A673 (cell line): ENCODE measurements around the gene HMGA1.

Source experiments
- EZH2 ChIP-seq: fragments of 200-600 bp; sonication (generic); IDR thresholded peaks from 2 replicates; pipeline ENCODE4 v1.6.1; 2017; ENCODE audit warnings: borderline replicate concordance, low read depth, mild to moderate bottlenecking, mixed read lengths, antibody characterized with exemption, low read length; ENCODE audit not compliant: poor library complexity, severe bottlenecking
- TF ChIP-seq, protein P1 (sequence below): fragments of 300-800, 200-600 bp; sonication (generic); conservative IDR thresholded peaks from 2 replicates; pipeline ENCODE4 v1.5.1; 2017; ENCODE audit warnings: low read depth, mild to moderate bottlenecking, antibody characterized with exemption, low read length, moderate library complexity, mixed read lengths

DNA sequence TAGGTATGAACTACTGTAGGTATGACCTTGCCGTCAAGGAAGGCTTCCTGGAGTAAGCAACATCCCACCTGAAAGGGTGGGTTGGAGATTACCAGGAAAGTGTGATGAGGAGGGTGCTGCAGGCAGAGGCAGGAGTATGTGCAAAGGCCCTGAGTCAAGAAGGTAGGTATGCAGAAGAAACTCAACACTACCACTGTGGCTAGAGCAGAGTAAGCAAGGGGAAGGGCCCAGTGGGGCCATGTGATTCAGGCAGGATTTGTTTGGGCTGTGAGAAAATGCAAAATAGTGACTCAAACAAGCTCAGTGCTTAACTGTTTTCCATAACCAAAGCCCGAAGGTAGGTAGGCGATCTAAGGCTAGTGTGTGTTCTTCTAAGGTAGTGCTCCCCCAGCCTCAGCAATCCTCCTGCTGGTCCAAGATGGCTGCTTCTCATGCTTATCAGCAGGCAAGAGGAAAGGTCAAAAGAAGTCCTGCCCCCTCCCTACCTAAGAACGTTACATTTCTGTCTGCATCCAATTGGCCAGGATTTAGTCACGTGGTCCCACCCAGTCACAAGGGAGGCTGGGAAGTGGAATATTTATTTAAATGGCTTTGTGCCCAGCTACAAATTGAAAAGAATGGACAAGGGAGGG is 36.2 kb upstream of the HMGA1 start:
- TF ChIP-seq, protein P1, sequence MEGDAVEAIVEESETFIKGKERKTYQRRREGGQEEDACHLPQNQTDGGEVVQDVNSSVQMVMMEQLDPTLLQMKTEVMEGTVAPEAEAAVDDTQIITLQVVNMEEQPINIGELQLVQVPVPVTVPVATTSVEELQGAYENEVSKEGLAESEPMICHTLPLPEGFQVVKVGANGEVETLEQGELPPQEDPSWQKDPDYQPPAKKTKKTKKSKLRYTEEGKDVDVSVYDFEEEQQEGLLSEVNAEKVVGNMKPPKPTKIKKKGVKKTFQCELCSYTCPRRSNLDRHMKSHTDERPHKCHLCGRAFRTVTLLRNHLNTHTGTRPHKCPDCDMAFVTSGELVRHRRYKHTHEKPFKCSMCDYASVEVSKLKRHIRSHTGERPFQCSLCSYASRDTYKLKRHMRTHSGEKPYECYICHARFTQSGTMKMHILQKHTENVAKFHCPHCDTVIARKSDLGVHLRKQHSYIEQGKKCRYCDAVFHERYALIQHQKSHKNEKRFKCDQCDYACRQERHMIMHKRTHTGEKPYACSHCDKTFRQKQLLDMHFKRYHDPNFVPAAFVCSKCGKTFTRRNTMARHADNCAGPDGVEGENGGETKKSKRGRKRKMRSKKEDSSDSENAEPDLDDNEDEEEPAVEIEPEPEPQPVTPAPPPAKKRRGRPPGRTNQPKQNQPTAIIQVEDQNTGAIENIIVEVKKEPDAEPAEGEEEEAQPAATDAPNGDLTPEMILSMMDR: no peak
- TF ChIP-seq EZH2: no peak
